Progenitor cell of endocrine pancreas (in vitro differentiated cells): ENCODE data around the gene COMMD9. TPM values are rescaled to one million over a fixed set of nuclear protein-coding genes. Genes with fewer than 3 reads are reported as not detected.

ENCODE experiments used
- DNase-seq: peaks from one replicate; pipeline ENCODE4 v3.0.0; 2021; ENCODE audit warnings: low spot score; ENCODE audit not compliant: unreplicated experiment
- H3K27ac Mint-ChIP-seq: 2 replicates; pipeline ENCODE4 v1.8.0; 2021; ENCODE audit warnings: mild to moderate bottlenecking, moderate library complexity, mixed read lengths
- H3K27me3 Mint-ChIP-seq: 2 replicates; pipeline ENCODE4 v1.8.0; 2021; ENCODE audit warnings: mixed read lengths
- H3K36me3 Mint-ChIP-seq: 2 replicates; pipeline ENCODE4 v1.8.0; 2022; ENCODE audit warnings: mixed read lengths; ENCODE audit not compliant: insufficient read depth
- H3K4me1 Mint-ChIP-seq: 2 replicates; pipeline ENCODE4 v1.8.0; 2021; ENCODE audit warnings: low read depth, mixed read lengths
- H3K4me3 Mint-ChIP-seq: 2 replicates; pipeline ENCODE4 v1.8.0; 2021; ENCODE audit warnings: low read depth, mild to moderate bottlenecking, moderate library complexity, mixed read lengths
- H3K9me3 Mint-ChIP-seq: 2 replicates; pipeline ENCODE4 v1.8.0; 2021; ENCODE audit warnings: low read depth, mixed read lengths
- CTCF ChIP-seq: fragments of 200-600 bp; sonication (generic); IDR thresholded peaks from one replicate; pipeline ENCODE4 v1.5.0; 2021; ENCODE audit warnings: antibody characterized with exemption, mild to moderate bottlenecking; ENCODE audit not compliant: unreplicated experiment
- total RNA-seq: library from RNA; stranded (reverse); gene quantifications from 2 replicates; pipeline ENCODE4 v1.2.1, GENCODE V29; 2021

Gene COMMD9
- total RNA-seq, 1 donor from 2014 or later: 79.7 TPM

DNA sequence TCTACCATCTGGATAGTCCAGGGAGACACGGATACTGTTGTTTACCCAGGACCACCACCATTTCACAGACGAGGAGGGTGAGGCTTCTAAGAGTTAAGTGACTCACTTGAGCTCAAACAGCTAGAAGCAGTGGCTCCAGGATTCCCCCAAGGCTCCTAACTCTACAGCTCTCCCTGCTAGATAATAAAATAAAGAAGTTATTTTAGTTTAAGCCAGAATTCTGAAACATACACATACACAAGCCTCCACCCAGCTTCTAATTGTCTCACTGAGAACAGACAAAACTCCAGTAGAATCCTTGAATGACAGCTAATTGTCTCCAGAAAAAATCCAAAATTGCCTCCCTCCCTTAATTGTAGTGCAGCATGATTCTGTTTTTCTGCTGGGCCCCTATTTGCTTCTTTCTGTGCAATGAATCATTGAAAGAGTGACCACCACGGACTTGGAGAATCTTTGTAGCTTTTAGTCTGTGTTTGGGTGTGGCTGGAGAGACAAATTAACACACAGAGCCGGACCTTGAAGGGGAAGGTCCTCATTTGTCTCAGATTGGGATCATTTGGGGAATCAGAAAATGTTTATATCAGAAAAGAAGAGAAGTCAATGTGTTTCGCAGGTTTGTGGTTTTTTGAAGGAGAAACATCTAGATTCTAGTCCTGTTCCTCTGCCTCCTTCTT, 64.9 kb downstream of the COMMD9 start:
- Mint-ChIP-seq H3K36me3 (peaks cover 9% of the 10 kb centered on the region), H3K27me3 (no peaks in the 10 kb centered on the region), H3K4me3 (no peak overlapping the region), H3K9me3 (peaks cover 10% of the 10 kb centered on the region), H3K27ac (no peak overlapping the region), H3K4me1 (no peaks in the 10 kb centered on the region)
- TF ChIP-seq CTCF: no peak
- DNase-seq: no peak

- no peak overlapping the region for H3K4me3 Mint-ChIP-seq
- no peak for TF ChIP-seq CTCF
- no peaks in the 10 kb centered on the region for H3K4me1 Mint-ChIP-seq
- H3K36me3 Mint-ChIP-seq: peaks cover 10% of the 10 kb centered on the region
- H3K27me3 Mint-ChIP-seq: no peaks in the 10 kb centered on the region
- DNase-seq: no peak
- no peak overlapping the region for H3K27ac Mint-ChIP-seq
- peaks cover 11% of the 10 kb centered on the region for H3K9me3 Mint-ChIP-seq
Measured at GRCh38 chr11:36222831-36223635, 66.2 kb downstream of the COMMD9 start.

Other genes with a start within 250 kb of the COMMD9 start
- 1.7 and 2.0 TPM in 2 replicates for gene PRR5L, start 6.9 kb upstream of the COMMD9 start, total RNA-seq
- 15.1 and 16.9 TPM in 2 replicates for gene TRAF6, start 220.8 kb upstream of the COMMD9 start, total RNA-seq